RWPE2 (cell line): ENCODE data around the gene POLR1E.

Source experiments
- ATAC-seq: fragments of 200-7000 bp; cut with Tn5 transposase; 3 replicates; pipeline ENCODE4 v1.9.1; 2021; ENCODE audit warnings: low read depth
- DNase-seq: peaks from one replicate; pipeline ENCODE4 v3.0.0-alpha.2; 2020; ENCODE audit warnings: low spot score
- H3K27ac ChIP-seq: fragments of 450-650 bp; 2 replicates; pipeline ENCODE4 v1.5.1; 2017; ENCODE audit warnings: mild to moderate bottlenecking; ENCODE audit not compliant: poor library complexity, severe bottlenecking
- H3K27me3 ChIP-seq: fragments of 250-450 bp; sonication (Bioruptor Pico); 2 replicates; pipeline ENCODE4 v1.5.1; 2021; ENCODE audit warnings: mild to moderate bottlenecking, moderate library complexity; ENCODE audit not compliant: insufficient read depth, poor library complexity, severe bottlenecking
- H3K36me3 ChIP-seq: fragments of 250-450 bp; sonication (Bioruptor Pico); 2 replicates; pipeline ENCODE4 v1.5.1; 2020; ENCODE audit warnings: low read depth, mild to moderate bottlenecking, moderate library complexity
- H3K4me1 ChIP-seq: fragments of 250-450 bp; sonication (Bioruptor Pico); 2 replicates; pipeline ENCODE4 v1.5.1; 2021; ENCODE audit warnings: mild to moderate bottlenecking, moderate library complexity; ENCODE audit not compliant: insufficient read depth, poor library complexity, severe bottlenecking
- H3K4me3 ChIP-seq: fragments of 250-450 bp; sonication (Bioruptor Pico); 2 replicates; pipeline ENCODE4 v1.5.1; 2021; ENCODE audit warnings: mild to moderate bottlenecking, moderate library complexity; ENCODE audit not compliant: severe bottlenecking
- H3K9me3 ChIP-seq: fragments of 250-450 bp; sonication (Bioruptor Pico); 2 replicates; pipeline ENCODE4 v1.5.1; 2021; ENCODE audit warnings: mild to moderate bottlenecking, moderate library complexity; ENCODE audit not compliant: severe bottlenecking
- TF ChIP-seq, protein P1 (sequence below): fragments of 450-650 bp; IDR thresholded peaks from one replicate; pipeline ENCODE4 v1.5.1; 2017; ENCODE audit warnings: mild to moderate bottlenecking, moderate library complexity; ENCODE audit not compliant: poor library complexity, severe bottlenecking

POLR1E gene, protein sequence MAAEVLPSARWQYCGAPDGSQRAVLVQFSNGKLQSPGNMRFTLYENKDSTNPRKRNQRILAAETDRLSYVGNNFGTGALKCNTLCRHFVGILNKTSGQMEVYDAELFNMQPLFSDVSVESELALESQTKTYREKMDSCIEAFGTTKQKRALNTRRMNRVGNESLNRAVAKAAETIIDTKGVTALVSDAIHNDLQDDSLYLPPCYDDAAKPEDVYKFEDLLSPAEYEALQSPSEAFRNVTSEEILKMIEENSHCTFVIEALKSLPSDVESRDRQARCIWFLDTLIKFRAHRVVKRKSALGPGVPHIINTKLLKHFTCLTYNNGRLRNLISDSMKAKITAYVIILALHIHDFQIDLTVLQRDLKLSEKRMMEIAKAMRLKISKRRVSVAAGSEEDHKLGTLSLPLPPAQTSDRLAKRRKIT

GRCh38 chr9:37485389-37486255, at the start of gene POLR1E:
POLR1E (plus strand) TSS chr9:37485948; CDS start chr9:37486048, 100 bp downstream.
- TF ChIP-seq, protein P1, sequence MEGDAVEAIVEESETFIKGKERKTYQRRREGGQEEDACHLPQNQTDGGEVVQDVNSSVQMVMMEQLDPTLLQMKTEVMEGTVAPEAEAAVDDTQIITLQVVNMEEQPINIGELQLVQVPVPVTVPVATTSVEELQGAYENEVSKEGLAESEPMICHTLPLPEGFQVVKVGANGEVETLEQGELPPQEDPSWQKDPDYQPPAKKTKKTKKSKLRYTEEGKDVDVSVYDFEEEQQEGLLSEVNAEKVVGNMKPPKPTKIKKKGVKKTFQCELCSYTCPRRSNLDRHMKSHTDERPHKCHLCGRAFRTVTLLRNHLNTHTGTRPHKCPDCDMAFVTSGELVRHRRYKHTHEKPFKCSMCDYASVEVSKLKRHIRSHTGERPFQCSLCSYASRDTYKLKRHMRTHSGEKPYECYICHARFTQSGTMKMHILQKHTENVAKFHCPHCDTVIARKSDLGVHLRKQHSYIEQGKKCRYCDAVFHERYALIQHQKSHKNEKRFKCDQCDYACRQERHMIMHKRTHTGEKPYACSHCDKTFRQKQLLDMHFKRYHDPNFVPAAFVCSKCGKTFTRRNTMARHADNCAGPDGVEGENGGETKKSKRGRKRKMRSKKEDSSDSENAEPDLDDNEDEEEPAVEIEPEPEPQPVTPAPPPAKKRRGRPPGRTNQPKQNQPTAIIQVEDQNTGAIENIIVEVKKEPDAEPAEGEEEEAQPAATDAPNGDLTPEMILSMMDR, result no peak
- Histone ChIP-seq H3K9me3 (no peaks in the 10 kb centered on the region), H3K27me3 (no peaks in the 10 kb centered on the region), H3K36me3 (peaks cover 30% of the 10 kb centered on the region), H3K4me3 (peak within 1 kb of the TSS; percentile 58), H3K27ac (peak within 1 kb of the TSS; percentile 56), H3K4me1 (no peaks in the 10 kb centered on the region)
- peak; percentile 90 for ATAC-seq
- DNase-seq, result peak; percentile 96

DNA sequence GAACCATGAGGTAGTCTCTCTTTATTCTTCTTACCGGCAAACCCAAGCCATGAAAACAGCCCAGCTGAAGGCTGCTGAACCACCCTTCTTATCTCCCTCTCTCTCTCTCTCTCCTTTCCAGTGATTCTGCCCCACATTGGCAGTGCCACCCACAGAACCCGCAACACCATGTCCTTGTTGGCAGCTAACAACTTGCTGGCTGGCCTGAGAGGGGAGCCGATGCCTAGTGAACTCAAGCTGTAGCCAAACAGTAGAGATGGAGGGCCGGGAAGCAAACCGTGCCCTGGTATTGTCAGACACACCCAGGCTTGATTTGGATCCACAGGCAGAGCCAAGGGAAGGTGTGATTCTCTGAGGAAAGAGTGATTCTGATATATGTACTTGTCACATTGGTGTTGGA, 49.2 kb upstream of the POLR1E start:
- no peak for ATAC-seq
- no peaks in the 10 kb centered on the region for H3K4me1 ChIP-seq
- no peak overlapping the region for H3K4me3 ChIP-seq
- H3K36me3 ChIP-seq, result peaks cover 83% of the 10 kb centered on the region
- TF ChIP-seq, protein P1, result no peak
- DNase-seq, result no peak
- H3K27ac ChIP-seq, result no peak overlapping the region
- no peaks in the 10 kb centered on the region for H3K27me3 ChIP-seq
- no peaks in the 10 kb centered on the region for H3K9me3 ChIP-seq

- ATAC-seq (no peak), DNase-seq (no peak)
- Histone ChIP-seq H3K4me1 (no peaks in the 10 kb centered on the region), H3K9me3 (no peaks in the 10 kb centered on the region), H3K27ac (no peak overlapping the region), H3K27me3 (no peaks in the 10 kb centered on the region), H3K36me3 (peaks cover 83% of the 10 kb centered on the region), H3K4me3 (no peak overlapping the region)
- TF ChIP-seq, protein P1, result no peak
Observed at GRCh38 chr9:37437010-37437409, 48.7 kb upstream of the POLR1E start.

DNA sequence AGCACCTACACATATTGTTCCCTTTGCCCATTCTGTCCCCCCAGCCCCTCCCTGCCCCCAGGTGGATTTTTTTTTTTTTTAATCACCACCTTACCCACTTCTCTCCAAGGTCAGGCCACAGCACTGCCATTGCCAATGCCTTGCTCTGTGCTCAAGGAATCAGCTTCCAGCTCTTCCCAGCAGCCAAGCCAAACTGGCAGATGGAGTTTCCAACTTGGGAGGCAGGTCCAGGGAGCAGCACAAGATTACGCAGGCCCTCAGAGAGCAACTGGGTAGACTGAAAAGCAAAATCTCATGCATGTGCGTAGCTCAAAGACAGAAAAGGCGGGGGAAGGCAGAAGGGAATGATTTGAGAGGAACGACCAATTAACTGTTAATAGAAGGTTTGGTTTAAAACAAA, 48.1 kb upstream of the POLR1E start:
- no peak overlapping the region for H3K4me3 ChIP-seq
- no peak overlapping the region for H3K27ac ChIP-seq
- peaks cover 85% of the 10 kb centered on the region for H3K36me3 ChIP-seq

More for the DNA sequence above, 48.1 kb upstream of the POLR1E start:
- Histone ChIP-seq H3K27me3 (no peaks in the 10 kb centered on the region), H3K9me3 (no peaks in the 10 kb centered on the region), H3K4me1 (no peaks in the 10 kb centered on the region)
- TF ChIP-seq, protein P1, result no peak
- DNase-seq, result no peak
- ATAC-seq, result no peak
